HEK293T (cell line): ENCODE measurements around the gene CPNE4.
A peak's percentile ranks its signal among the peaks of the same experiment; 100 is the strongest.

Experiments
- CTCF ChIA-PET: fragments of 350-600 bp; formaldehyde crosslinking; extraction: SDS; loops from one replicate; lab custom pipeline; 2021; ENCODE audit warnings: antibody characterized with exemption, inconsistent platforms; lab: Yijun Ruan, JAX
- POLR2A ChIA-PET: fragments of 350-600 bp; formaldehyde crosslinking; extraction: SDS; loops from one replicate; lab custom pipeline; 2020; ENCODE audit warnings: antibody characterized with exemption, inconsistent platforms; lab: Yijun Ruan, JAX
- DNase-seq: peaks from one replicate; pipeline ENCODE4 v3.0.0; 2012; ENCODE audit warnings: mixed read lengths; ENCODE audit errors: extremely low spot score
- ARNT ChIP-seq: fragments of 450-650 bp; IDR thresholded peaks from 2 replicates; pipeline ENCODE4 v1.6.1; 2017; ENCODE audit warnings: mild to moderate bottlenecking
- BHLHE40 ChIP-seq: fragments of 450-650 bp; IDR thresholded peaks from 2 replicates; pipeline ENCODE4 v1.6.1; 2016; ENCODE audit warnings: mild to moderate bottlenecking, moderate library complexity, borderline replicate concordance
- CTBP1 ChIP-seq: fragments of 450-650 bp; IDR thresholded peaks from 2 replicates; pipeline ENCODE4 v1.6.1; 2016; ENCODE audit warnings: borderline replicate concordance
- ELF4 ChIP-seq: fragments of 450-650 bp; IDR thresholded peaks from 2 replicates; pipeline ENCODE4 v1.6.1; 2017; ENCODE audit warnings: antibody characterized with exemption
- FOXA1 ChIP-seq: fragments of 450-650 bp; IDR thresholded peaks from 2 replicates; pipeline ENCODE4 v1.6.1; 2016; ENCODE audit warnings: mild to moderate bottlenecking
- FOXK2 ChIP-seq: fragments of 450-650 bp; IDR thresholded peaks from 2 replicates; pipeline ENCODE4 v1.6.1; 2016; ENCODE audit warnings: mild to moderate bottlenecking
- FOXM1 ChIP-seq: fragments of 450-650 bp; IDR thresholded peaks from 2 replicates; pipeline ENCODE4 v1.6.1; 2017; ENCODE audit warnings: mild to moderate bottlenecking, borderline replicate concordance
- HDGF ChIP-seq: fragments of 450-650 bp; IDR thresholded peaks from 2 replicates; pipeline ENCODE4 v1.6.1; 2017; ENCODE audit warnings: antibody characterized with exemption, borderline replicate concordance
- L3MBTL2 ChIP-seq: fragments of 450-650 bp; conservative IDR thresholded peaks from 2 replicates; pipeline ENCODE4 v1.6.1; 2016; ENCODE audit warnings: mild to moderate bottlenecking
- LEF1 ChIP-seq: fragments of 450-650 bp; IDR thresholded peaks from 2 replicates; pipeline ENCODE4 v1.6.1; 2017; ENCODE audit warnings: mild to moderate bottlenecking, borderline replicate concordance
- NFRKB ChIP-seq: fragments of 450-650 bp; IDR thresholded peaks from 2 replicates; pipeline ENCODE4 v1.6.1; 2016; ENCODE audit warnings: mild to moderate bottlenecking, moderate library complexity
- PKNOX1 ChIP-seq: fragments of 450-650 bp; IDR thresholded peaks from 2 replicates; pipeline ENCODE4 v1.6.1; 2016
- SP1 ChIP-seq: fragments of 450-650 bp; IDR thresholded peaks from 2 replicates; pipeline ENCODE4 v1.6.1; 2017
- SUZ12 ChIP-seq: fragments of 450-650 bp; IDR thresholded peaks from 2 replicates; pipeline ENCODE4 v1.6.1; 2016; ENCODE audit warnings: mild to moderate bottlenecking
- TARDBP ChIP-seq: fragments of 450-650 bp; IDR thresholded peaks from 2 replicates; pipeline ENCODE4 v1.6.1; 2016
- ZNF384 ChIP-seq: fragments of 450-650 bp; IDR thresholded peaks from 2 replicates; pipeline ENCODE4 v1.6.1; 2016

The CPNE4 gene

GRCh38 chr3:131723343-131723742 is 311.5 kb downstream of the CPNE4 start:
- ChIA-PET POLR2A (no interaction called here), CTCF (no interaction called here)
- TF ChIP-seq FOXM1 (no peak), L3MBTL2 (no peak), SP1 (no peak), FOXK2 (no peak), PKNOX1 (no peak), ELF4 (no peak)
- no peak for DNase-seq

- POLR2A ChIA-PET: no interaction called here
- TF ChIP-seq CTBP1 (no peak), TARDBP (no peak), HDGF (no peak), NFRKB (no peak), FOXK2 (no peak), BHLHE40 (no peak), LEF1 (no peak), SP1 (no peak), PKNOX1 (no peak), ZNF384 (no peak), SUZ12 (no peak), L3MBTL2 (no peak), FOXM1 (no peak), ELF4 (no peak), ARNT (no peak)
- no peak for DNase-seq
- CTCF ChIA-PET: no interaction called here
Observed at GRCh38 chr3:131717493-131717892, 317.3 kb downstream of the CPNE4 start.

GRCh38 chr3:131716943-131717342 is 317.9 kb downstream of the CPNE4 start:
- POLR2A ChIA-PET: no interaction called here
- CTCF ChIA-PET: no interaction called here
- TF ChIP-seq TARDBP: no peak
- TF ChIP-seq SUZ12: no peak
- TF ChIP-seq BHLHE40: no peak
- TF ChIP-seq ZNF384: no peak
- TF ChIP-seq CTBP1: no peak
- no peak for TF ChIP-seq FOXA1
- no peak for TF ChIP-seq HDGF
- no peak for TF ChIP-seq FOXM1
- TF ChIP-seq PKNOX1: no peak
- TF ChIP-seq ELF4: no peak
- no peak for TF ChIP-seq L3MBTL2
- TF ChIP-seq FOXK2: no peak
- TF ChIP-seq LEF1: no peak
- no peak for TF ChIP-seq NFRKB
- TF ChIP-seq SP1: no peak
- no peak for TF ChIP-seq ARNT
- DNase-seq: no peak

- DNase-seq: peak; percentile 30
- POLR2A ChIA-PET: no interaction called here
- TF ChIP-seq SP1: no peak
- CTCF ChIA-PET: no interaction called here
Observed at GRCh38 chr3:131716007-131716406, 318.8 kb downstream of the CPNE4 start.

GRCh38 chr3:131714585-131715220 is 320.1 kb downstream of the CPNE4 start:
- DNase-seq: no peak
- TF ChIP-seq LEF1 (no peak), FOXM1 (no peak), TARDBP (no peak)
- CTCF ChIA-PET: no interaction called here
- POLR2A ChIA-PET: no interaction called here

GRCh38 chr3:131713416-131714123 is 321.2 kb downstream of the CPNE4 start:
- CTCF ChIA-PET: no interaction called here
- TF ChIP-seq HDGF (no peak), TARDBP (no peak), ZNF384 (no peak), LEF1 (no peak), L3MBTL2 (no peak), SP1 (no peak), ELF4 (no peak), BHLHE40 (no peak), PKNOX1 (no peak), SUZ12 (no peak), NFRKB (no peak), FOXM1 (no peak), ARNT (no peak), FOXK2 (no peak), FOXA1 (no peak), CTBP1 (no peak)
- POLR2A ChIA-PET: no interaction called here
- no peak for DNase-seq
